ENCODE data around the gene FRMPD3.

Gene FRMPD3

DNA sequence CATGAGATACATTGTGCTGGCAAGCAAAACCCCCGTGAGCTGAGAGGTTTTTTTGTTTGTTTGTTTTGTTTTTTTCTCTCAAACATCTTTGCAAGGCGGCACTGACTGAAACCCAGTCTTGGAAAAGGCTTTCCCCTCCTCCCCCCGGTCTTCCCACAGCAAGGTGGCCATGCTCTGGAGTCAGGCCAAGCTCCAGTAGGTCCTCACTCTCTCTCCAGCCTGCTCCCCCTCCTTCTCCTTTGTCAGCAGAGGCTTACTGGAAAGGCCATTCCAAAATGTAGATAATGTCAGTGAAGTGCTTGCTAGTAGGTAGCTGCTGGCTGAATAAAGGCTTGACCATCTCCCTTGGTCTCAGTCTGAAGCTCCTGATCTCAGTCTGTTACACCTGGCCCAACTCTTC, 32.6 kb downstream of the FRMPD3 start:
- Histone ChIP-seq H3K4me2 (ENCODE audit: low read length) (no peak overlapping the region), H3K9ac (ENCODE audit: low read depth, low read length) (no peak overlapping the region), H3K36me3 (ENCODE audit: insufficient read depth, low read length) (no peaks in the 10 kb centered on the region), H3K27me3 (ENCODE audit: control insufficient read depth, insufficient read depth, low read length) (peaks cover 50% of the 10 kb centered on the region), H3K4me3 (ENCODE audit: low read length) (no peak overlapping the region), H3K9me3 (replicated peaks; ENCODE audit: low read length) (no peaks in the 10 kb centered on the region), H3K4me1 (ENCODE audit: control insufficient read depth, insufficient read depth, low read length) (no peaks in the 10 kb centered on the region)

DNA sequence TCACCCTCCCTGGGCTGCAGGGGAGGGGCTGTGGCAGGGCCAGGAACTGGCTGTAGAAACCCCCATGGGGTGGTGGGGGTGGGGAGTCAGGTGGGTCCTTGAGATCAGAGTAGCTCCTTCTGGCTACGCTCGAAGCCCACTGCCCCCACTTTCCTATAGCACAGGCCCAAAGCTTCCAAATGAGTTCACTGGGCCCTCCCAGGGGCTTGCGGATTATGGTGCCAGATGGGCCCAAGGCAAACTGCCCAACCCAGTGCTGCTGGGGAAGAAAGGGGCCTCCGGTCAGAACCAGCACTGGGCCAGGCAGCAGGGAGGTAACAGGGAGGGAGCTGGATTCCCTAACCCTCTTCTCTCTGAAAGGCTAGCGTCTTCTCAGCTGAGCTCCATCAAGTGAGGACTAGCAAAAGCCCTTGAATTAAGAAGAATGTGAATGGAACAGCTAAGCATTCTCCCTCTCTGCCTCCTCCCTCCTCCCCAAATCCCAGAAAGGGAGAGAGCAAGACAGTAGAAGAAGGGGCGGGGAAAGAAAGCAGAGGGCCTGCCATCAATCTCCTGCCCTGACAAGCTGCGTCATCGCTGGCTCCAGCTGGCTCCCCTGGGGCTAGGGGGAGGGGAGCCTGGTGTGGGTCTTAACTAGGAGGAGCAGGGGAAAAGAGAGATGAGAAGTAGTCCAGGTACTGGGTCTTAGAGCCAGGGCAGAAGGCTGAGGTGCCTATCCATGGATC, 34.7 kb downstream of the FRMPD3 start:
- no peaks in the 10 kb centered on the region for H3K9me3 ChIP-seq (replicated peaks; ENCODE audit: low read length)
- H3K4me3 ChIP-seq (ENCODE audit: low read length) = no peak overlapping the region
- no peak overlapping the region for H3K4me2 ChIP-seq (ENCODE audit: low read length)
- no peaks in the 10 kb centered on the region for H3K36me3 ChIP-seq (ENCODE audit: insufficient read depth, low read length)
- H3K4me1 ChIP-seq (ENCODE audit: control insufficient read depth, insufficient read depth, low read length) = no peaks in the 10 kb centered on the region
- H3K9ac ChIP-seq (ENCODE audit: low read depth, low read length) = no peak overlapping the region
- peaks cover 52% of the 10 kb centered on the region for H3K27me3 ChIP-seq (ENCODE audit: control insufficient read depth, insufficient read depth, low read length)

- Histone ChIP-seq H3K9me3 (replicated peaks; ENCODE audit: low read length) (no peaks in the 10 kb centered on the region), H3K36me3 (ENCODE audit: insufficient read depth, low read length) (no peaks in the 10 kb centered on the region), H3K4me1 (ENCODE audit: control insufficient read depth, insufficient read depth, low read length) (no peaks in the 10 kb centered on the region)
Measured at GRCh38 chrX:107485013-107485412, 35.6 kb downstream of the FRMPD3 start.

DNA sequence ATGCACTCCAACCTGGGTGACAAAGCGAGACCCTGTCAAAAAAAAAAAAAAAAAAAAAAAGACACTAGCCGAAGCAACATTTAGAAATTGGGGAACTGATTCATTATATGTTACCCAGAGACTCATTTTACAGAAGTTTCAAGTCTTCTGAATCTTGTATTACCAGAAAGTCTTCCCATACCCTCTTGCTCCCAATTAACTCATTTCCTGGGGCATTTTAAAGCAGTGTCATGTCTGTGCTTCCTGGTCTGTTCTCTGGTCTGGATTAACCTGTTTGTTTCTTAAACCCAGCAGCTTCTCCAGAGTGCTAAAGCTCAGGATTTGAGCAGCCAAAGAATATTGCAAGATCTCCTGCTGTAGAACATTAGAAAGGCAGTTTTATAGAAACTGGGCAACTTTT, 43.7 kb downstream of the FRMPD3 start:
- H3K9ac ChIP-seq (ENCODE audit: low read depth, low read length) = no peak overlapping the region
- no peaks in the 10 kb centered on the region for H3K9me3 ChIP-seq (replicated peaks; ENCODE audit: low read length)
- H3K4me1 ChIP-seq (ENCODE audit: control insufficient read depth, insufficient read depth, low read length) = no peaks in the 10 kb centered on the region
- H3K36me3 ChIP-seq (ENCODE audit: insufficient read depth, low read length) = no peaks in the 10 kb centered on the region
- H3K4me3 ChIP-seq (ENCODE audit: low read length) = no peak overlapping the region
- no peak overlapping the region for H3K4me2 ChIP-seq (ENCODE audit: low read length)
- peaks cover 57% of the 10 kb centered on the region for H3K27me3 ChIP-seq (ENCODE audit: control insufficient read depth, insufficient read depth, low read length)

More at GRCh38 chrX:107485013-107485412, 35.6 kb downstream of the FRMPD3 start:
- Histone ChIP-seq H3K27me3 (ENCODE audit: control insufficient read depth, insufficient read depth, low read length) (peaks cover 52% of the 10 kb centered on the region), H3K9ac (ENCODE audit: low read depth, low read length) (no peak overlapping the region), H3K4me2 (ENCODE audit: low read length) (no peak overlapping the region), H3K4me3 (ENCODE audit: low read length) (no peak overlapping the region)

DNA sequence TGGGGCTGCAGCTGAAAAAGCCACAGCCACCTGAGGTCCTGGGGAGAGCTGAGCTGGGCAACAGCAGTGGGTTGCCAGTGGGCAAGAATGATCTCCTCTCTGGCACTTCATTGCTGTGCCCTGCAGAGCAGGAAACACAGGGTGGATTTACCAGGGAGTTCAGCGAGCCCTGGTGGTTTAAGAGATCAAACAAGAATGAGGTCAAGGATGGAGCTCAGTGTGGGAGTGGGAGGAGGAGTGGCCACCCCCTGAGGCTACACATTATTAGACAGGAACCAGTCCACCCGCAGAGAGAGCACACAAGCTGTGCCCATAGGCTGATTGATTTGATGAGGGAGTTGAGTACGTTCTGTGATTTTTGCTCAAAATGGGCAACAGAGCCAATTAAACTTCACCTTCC, 47.3 kb downstream of the FRMPD3 start:
- no peak overlapping the region for H3K4me3 ChIP-seq (ENCODE audit: low read length)
- H3K9me3 ChIP-seq (replicated peaks; ENCODE audit: low read length) = no peaks in the 10 kb centered on the region

More for the DNA sequence above, 47.3 kb downstream of the FRMPD3 start:
- peaks cover 53% of the 10 kb centered on the region for H3K27me3 ChIP-seq (ENCODE audit: control insufficient read depth, insufficient read depth, low read length)
- H3K4me1 ChIP-seq (ENCODE audit: control insufficient read depth, insufficient read depth, low read length) = no peaks in the 10 kb centered on the region
- H3K36me3 ChIP-seq (ENCODE audit: insufficient read depth, low read length) = no peaks in the 10 kb centered on the region
- no peak overlapping the region for H3K9ac ChIP-seq (ENCODE audit: low read depth, low read length)
- no peak overlapping the region for H3K4me2 ChIP-seq (ENCODE audit: low read length)
